Measurements from ENCODE around the gene IL25.

IL25 gene

DNA sequence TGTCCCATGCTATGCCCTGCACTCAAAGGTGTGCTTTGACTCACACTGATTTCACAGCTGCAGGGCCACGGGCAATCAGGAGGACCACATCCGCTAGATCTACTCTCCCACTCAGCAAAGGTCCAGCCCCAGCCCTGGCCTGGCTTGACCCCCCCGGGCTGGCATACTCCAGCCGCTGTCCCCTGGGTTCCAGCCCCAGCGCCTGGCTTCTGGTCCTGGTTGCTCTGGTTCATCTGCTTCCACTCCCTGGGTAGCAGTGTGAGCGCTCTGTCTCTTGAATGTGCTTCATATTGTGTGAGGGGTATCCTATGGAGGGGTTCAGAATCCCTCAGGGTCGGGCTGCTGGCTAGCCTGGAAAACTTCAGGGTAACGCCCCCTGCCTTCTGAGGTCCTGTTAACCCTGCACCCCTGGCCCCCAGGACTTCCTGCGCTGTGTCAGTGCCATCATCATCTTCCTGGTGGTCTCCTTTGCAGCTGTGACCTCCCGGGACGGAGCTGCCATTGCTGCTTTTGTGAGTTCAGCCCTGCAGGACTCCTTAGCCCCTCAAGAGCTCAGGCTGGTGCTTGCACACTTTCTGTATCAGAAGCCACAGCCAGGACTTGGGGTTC lies 6.1 kb downstream of the IL25 start:
- TF ChIP-seq ZFP30 (CRISPR knock-in tag; IDR thresholded peaks at IDR 0.05) (no peak), TOX (CRISPR knock-in tag; IDR thresholded peaks at IDR 0.05; ENCODE audit: borderline replicate concordance) (no peak)
- ATAC-seq, result no peak

DNA sequence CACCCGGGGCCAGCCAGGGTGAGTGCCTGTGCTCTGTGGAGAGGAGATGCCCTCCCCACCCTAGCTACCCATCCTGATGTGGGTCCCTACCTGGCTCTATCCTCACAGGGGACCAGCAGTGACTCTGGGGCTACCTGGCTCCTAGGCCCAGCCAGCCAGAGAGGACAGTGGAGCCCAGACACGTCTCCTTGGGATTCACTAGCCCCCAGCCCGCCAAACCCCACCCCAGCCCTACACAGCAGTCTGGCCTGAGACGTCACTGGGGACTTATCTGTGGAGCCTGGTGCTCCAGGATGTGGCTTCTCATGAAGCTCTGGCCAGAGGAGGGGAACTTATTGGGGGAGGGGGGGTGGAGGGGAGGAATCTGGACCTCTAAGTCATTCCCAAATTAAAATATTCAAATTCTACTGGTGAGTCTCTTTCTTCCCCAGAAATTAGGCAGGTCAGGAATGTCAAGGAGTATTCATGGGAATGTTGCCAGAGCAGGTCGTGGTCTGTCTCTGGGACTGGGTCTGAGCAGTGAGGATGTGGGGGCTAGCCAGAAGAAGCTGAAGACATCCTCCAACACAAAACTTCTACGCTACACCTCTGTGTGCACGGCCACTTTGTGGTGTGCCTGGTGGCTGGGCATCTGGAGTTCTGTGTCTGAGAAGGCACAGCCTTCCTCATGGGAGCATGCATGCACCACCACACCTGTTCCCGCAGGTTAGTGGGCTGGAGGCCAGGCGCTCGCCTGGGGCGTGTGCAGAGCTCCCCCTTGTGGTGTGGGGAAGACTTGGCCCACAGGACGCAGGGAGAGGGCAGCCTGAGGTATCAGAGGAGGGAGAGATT lies 7.0 kb downstream of the IL25 start:
- TF ChIP-seq ZFP3 (CRISPR knock-in tag; IDR thresholded peaks at IDR 0.05) (no peak), ARNTL (CRISPR knock-in tag; IDR thresholded peaks at IDR 0.05; ENCODE audit: borderline replicate concordance, low read depth) (no peak), GLIS3 (CRISPR knock-in tag; IDR thresholded peaks at IDR 0.05) (no peak), ISL1 (CRISPR knock-in tag; IDR thresholded peaks at IDR 0.05) (no peak), PPARA (CRISPR knock-in tag; IDR thresholded peaks at IDR 0.05; ENCODE audit: borderline replicate concordance) (no peak), ZNF70 (CRISPR knock-in tag; IDR thresholded peaks at IDR 0.05) (no peak), TOX (CRISPR knock-in tag; IDR thresholded peaks at IDR 0.05; ENCODE audit: borderline replicate concordance) (no peak), ZFP30 (CRISPR knock-in tag; IDR thresholded peaks at IDR 0.05) (no peak), SNAI2 (CRISPR knock-in tag; IDR thresholded peaks at IDR 0.05) (no peak), OSR1 (CRISPR knock-in tag; IDR thresholded peaks at IDR 0.05) (no peak), ZNF8 (CRISPR knock-in tag; IDR thresholded peaks at IDR 0.05) (no peak), TCF4 (CRISPR knock-in tag; IDR thresholded peaks at IDR 0.05; ENCODE audit: borderline replicate concordance) (no peak), RARB (CRISPR knock-in tag; IDR thresholded peaks at IDR 0.05) (no peak), ZNF565 (CRISPR knock-in tag; conservative IDR thresholded peaks at IDR 0.05; ENCODE audit: low read depth) (no peak), ZC3H10 (CRISPR knock-in tag; IDR thresholded peaks at IDR 0.05) (no peak)
- TF ChIP-seq, protein P1, sequence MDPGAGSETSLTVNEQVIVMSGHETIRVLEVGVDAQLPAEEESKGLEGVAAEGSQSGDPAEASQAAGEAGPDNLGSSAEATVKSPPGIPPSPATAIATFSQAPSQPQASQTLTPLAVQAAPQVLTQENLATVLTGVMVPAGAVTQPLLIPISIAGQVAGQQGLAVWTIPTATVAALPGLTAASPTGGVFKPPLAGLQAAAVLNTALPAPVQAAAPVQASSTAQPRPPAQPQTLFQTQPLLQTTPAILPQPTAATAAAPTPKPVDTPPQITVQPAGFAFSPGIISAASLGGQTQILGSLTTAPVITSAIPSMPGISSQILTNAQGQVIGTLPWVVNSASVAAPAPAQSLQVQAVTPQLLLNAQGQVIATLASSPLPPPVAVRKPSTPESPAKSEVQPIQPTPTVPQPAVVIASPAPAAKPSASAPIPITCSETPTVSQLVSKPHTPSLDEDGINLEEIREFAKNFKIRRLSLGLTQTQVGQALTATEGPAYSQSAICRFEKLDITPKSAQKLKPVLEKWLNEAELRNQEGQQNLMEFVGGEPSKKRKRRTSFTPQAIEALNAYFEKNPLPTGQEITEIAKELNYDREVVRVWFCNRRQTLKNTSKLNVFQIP (CRISPR knock-in tag; IDR thresholded peaks at IDR 0.05; ENCODE audit: borderline replicate concordance, low read depth), result no peak
- TF ChIP-seq, protein P2, sequence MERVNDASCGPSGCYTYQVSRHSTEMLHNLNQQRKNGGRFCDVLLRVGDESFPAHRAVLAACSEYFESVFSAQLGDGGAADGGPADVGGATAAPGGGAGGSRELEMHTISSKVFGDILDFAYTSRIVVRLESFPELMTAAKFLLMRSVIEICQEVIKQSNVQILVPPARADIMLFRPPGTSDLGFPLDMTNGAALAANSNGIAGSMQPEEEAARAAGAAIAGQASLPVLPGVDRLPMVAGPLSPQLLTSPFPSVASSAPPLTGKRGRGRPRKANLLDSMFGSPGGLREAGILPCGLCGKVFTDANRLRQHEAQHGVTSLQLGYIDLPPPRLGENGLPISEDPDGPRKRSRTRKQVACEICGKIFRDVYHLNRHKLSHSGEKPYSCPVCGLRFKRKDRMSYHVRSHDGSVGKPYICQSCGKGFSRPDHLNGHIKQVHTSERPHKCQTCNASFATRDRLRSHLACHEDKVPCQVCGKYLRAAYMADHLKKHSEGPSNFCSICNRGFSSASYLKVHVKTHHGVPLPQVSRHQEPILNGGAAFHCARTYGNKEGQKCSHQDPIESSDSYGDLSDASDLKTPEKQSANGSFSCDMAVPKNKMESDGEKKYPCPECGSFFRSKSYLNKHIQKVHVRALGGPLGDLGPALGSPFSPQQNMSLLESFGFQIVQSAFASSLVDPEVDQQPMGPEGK (CRISPR knock-in tag; IDR thresholded peaks at IDR 0.05; ENCODE audit: borderline replicate concordance), result no peak
- TF ChIP-seq, protein P3, sequence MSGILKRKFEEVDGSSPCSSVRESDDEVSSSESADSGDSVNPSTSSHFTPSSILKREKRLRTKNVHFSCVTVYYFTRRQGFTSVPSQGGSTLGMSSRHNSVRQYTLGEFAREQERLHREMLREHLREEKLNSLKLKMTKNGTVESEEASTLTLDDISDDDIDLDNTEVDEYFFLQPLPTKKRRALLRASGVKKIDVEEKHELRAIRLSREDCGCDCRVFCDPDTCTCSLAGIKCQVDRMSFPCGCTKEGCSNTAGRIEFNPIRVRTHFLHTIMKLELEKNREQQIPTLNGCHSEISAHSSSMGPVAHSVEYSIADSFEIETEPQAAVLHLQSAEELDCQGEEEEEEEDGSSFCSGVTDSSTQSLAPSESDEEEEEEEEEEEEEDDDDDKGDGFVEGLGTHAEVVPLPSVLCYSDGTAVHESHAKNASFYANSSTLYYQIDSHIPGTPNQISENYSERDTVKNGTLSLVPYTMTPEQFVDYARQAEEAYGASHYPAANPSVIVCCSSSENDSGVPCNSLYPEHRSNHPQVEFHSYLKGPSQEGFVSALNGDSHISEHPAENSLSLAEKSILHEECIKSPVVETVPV (CRISPR knock-in tag; IDR thresholded peaks at IDR 0.05), result no peak
- TF ChIP-seq, protein P4, sequence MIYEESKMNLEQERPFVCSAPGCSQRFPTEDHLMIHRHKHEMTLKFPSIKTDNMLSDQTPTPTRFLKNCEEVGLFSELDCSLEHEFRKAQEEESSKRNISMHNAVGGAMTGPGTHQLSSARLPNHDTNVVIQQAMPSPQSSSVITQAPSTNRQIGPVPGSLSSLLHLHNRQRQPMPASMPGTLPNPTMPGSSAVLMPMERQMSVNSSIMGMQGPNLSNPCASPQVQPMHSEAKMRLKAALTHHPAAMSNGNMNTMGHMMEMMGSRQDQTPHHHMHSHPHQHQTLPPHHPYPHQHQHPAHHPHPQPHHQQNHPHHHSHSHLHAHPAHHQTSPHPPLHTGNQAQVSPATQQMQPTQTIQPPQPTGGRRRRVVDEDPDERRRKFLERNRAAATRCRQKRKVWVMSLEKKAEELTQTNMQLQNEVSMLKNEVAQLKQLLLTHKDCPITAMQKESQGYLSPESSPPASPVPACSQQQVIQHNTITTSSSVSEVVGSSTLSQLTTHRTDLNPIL (CRISPR knock-in tag; IDR thresholded peaks at IDR 0.05; ENCODE audit: low read depth), result no peak
- TF ChIP-seq, protein P5, sequence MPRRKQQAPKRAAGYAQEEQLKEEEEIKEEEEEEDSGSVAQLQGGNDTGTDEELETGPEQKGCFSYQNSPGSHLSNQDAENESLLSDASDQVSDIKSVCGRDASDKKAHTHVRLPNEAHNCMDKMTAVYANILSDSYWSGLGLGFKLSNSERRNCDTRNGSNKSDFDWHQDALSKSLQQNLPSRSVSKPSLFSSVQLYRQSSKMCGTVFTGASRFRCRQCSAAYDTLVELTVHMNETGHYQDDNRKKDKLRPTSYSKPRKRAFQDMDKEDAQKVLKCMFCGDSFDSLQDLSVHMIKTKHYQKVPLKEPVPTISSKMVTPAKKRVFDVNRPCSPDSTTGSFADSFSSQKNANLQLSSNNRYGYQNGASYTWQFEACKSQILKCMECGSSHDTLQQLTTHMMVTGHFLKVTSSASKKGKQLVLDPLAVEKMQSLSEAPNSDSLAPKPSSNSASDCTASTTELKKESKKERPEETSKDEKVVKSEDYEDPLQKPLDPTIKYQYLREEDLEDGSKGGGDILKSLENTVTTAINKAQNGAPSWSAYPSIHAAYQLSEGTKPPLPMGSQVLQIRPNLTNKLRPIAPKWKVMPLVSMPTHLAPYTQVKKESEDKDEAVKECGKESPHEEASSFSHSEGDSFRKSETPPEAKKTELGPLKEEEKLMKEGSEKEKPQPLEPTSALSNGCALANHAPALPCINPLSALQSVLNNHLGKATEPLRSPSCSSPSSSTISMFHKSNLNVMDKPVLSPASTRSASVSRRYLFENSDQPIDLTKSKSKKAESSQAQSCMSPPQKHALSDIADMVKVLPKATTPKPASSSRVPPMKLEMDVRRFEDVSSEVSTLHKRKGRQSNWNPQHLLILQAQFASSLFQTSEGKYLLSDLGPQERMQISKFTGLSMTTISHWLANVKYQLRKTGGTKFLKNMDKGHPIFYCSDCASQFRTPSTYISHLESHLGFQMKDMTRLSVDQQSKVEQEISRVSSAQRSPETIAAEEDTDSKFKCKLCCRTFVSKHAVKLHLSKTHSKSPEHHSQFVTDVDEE (CRISPR knock-in tag; IDR thresholded peaks at IDR 0.05), result no peak
- ATAC-seq, result peak; percentile 89
